Body of pancreas (tissue), 4 donors: ENCODE data around the gene ARSB. TPM values are rescaled to one million over a fixed set of nuclear protein-coding genes. Genes with fewer than 3 reads are reported as not detected.

ENCODE experiments used
- ATAC-seq: fragments of 150-250 bp; one replicate; pipeline ENCODE4 v1.9.1; 2016
- DNase-seq, 4 donors: peaks; one replicate each; pipeline ENCODE4 v3.0.0-alpha.2; 2019
- H3K27ac ChIP-seq, 4 donors: fragments of 200-600 bp; sonication (generic); 1 replicate in 3 of 4; 2 replicates in 1 of 4; pipeline versions ENCODE4 v1.5.1 to v1.6.1; 2016 to 2019; ENCODE audit warnings: mild to moderate bottlenecking in 1 of 4, mixed read lengths in 1 of 4, moderate library complexity in 1 of 4
- H3K27me3 ChIP-seq, 2 donors: fragments of 200-600 bp; sonication (generic); one replicate each; pipeline ENCODE4 v1.6.0; 2016; ENCODE audit warnings: mild to moderate bottlenecking in 1 of 2
- H3K36me3 ChIP-seq, 2 donors: fragments of 200-600 bp; sonication (generic); replicated peaks in 1 of 2; 2 replicates each; pipeline ENCODE4 v1.5.1; 2016; ENCODE audit warnings: low read depth in 2 of 2; ENCODE audit not compliant: insufficient read depth in 1 of 2
- H3K4me1 ChIP-seq: fragments of 200-600 bp; sonication (generic); one replicate; pipeline ENCODE4 v1.6.0; 2016
- H3K4me3 ChIP-seq, 2 donors: fragments of 200-600 bp; sonication (generic); 1 replicate in 1 of 2; 2 replicates in 1 of 2; pipeline ENCODE4 v1.5.1; 2016 to 2019
- H3K9me3 ChIP-seq, 3 donors: fragments of 200-600 bp; sonication (generic); 1 replicate in 2 of 3; 2 replicates in 1 of 3; pipeline ENCODE4 v1.5.1; 2016
- POLR2A ChIP-seq, 3 donors: fragments of 450-650 bp; IDR thresholded peaks; one replicate each; pipeline ENCODE4 v1.6.1; 2016; ENCODE audit warnings: antibody characterized with exemption in 3 of 3, mild to moderate bottlenecking in 2 of 3
- WGBS, 2 donors: methylation state at CpG; one replicate each; pipeline ENCODE4 v1.1.5; 2017; 5-methylcytosine and 5-hydroxymethylcytosine counted together
- intact Hi-C: fragments of 100-400 bp; cut with DNase I; formaldehyde crosslinking; loops from one replicate; pipeline ENCODE4 v1.15.1; 2023
- small RNA-seq: library from RNA; depleted of rRNA; stranded (forward); fragments of <200 nt; gene quantifications from one replicate; pipeline ENCODE3, GENCODE V24; 2016
- total RNA-seq, 2 donors: library from RNA; depleted of rRNA; stranded (reverse); fragments of >200 nt; gene quantifications; one replicate each; pipeline ENCODE4 v1.1.0, GENCODE V29; 2016
- TF ChIP-seq, protein P1 (sequence below), 7 experiments: fragments of 450-650 bp in 4 of 7; fragments of 200-600 bp in 3 of 7; sonication (generic) in 3 of 7; IDR thresholded peaks; one replicate each; pipeline ENCODE4 v1.5.1; 2016 to 2019; ENCODE audit warnings: antibody characterized with exemption in 7 of 7

ARSB gene
- total RNA-seq, 2 donors from 2014 or later: 9.9 to 12.2 TPM

DNA sequence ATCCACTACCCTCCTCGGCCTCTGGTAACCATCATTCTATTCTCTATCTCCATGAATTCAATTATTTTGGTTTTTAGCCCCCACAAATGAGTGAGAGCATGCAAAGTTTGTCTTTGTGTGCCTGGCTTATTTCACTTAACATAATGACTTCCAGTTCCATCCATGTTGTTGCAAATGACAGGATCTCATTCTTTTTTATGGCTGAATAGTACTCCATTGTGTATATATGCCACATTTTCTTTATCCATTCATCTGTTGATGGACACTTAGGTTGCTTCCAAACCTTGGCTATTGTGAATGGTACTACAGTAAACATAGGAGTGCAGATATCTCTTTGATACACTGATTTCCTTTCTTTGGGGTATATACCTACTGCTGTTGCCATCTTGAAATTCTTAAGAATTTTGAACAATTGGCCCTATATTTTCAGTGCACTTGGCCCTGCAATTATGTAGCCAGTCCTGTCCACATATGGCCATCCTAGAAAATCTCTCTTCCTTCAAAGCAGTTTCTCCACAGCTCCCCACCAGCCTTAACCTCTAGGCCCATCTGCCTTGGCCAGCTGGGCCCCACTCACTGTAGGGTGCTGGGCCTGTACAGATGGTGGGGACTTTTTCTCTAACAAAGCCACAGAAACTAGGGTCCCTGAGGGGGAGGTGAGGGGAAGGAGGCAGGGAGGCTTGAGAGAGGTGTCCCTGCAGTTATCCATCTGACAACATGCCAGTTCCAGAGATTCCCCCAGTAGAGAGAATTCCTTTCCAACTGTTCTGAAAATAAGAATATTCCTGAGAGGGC is 254.6 kb downstream of the ARSB start:
- ATAC-seq: no peak
- Histone ChIP-seq H3K27me3 (no peaks in the 10 kb centered on the region), H3K9me3 (no peaks in the 10 kb centered on the region), H3K27ac (no peak overlapping the region), H3K4me1 (no peaks in the 10 kb centered on the region), H3K36me3 (no peaks in the 10 kb centered on the region), H3K4me3 (no peak overlapping the region)
- intact Hi-C loops: no loop called here
- 84 to 92% methylated on average over 1 of the region's 1 CpG for WGBS, 2 donors
- DNase-seq: no peak
- TF ChIP-seq, protein P1, sequence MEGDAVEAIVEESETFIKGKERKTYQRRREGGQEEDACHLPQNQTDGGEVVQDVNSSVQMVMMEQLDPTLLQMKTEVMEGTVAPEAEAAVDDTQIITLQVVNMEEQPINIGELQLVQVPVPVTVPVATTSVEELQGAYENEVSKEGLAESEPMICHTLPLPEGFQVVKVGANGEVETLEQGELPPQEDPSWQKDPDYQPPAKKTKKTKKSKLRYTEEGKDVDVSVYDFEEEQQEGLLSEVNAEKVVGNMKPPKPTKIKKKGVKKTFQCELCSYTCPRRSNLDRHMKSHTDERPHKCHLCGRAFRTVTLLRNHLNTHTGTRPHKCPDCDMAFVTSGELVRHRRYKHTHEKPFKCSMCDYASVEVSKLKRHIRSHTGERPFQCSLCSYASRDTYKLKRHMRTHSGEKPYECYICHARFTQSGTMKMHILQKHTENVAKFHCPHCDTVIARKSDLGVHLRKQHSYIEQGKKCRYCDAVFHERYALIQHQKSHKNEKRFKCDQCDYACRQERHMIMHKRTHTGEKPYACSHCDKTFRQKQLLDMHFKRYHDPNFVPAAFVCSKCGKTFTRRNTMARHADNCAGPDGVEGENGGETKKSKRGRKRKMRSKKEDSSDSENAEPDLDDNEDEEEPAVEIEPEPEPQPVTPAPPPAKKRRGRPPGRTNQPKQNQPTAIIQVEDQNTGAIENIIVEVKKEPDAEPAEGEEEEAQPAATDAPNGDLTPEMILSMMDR (IDR thresholded peaks at IDR 0.05): no peak

DNA sequence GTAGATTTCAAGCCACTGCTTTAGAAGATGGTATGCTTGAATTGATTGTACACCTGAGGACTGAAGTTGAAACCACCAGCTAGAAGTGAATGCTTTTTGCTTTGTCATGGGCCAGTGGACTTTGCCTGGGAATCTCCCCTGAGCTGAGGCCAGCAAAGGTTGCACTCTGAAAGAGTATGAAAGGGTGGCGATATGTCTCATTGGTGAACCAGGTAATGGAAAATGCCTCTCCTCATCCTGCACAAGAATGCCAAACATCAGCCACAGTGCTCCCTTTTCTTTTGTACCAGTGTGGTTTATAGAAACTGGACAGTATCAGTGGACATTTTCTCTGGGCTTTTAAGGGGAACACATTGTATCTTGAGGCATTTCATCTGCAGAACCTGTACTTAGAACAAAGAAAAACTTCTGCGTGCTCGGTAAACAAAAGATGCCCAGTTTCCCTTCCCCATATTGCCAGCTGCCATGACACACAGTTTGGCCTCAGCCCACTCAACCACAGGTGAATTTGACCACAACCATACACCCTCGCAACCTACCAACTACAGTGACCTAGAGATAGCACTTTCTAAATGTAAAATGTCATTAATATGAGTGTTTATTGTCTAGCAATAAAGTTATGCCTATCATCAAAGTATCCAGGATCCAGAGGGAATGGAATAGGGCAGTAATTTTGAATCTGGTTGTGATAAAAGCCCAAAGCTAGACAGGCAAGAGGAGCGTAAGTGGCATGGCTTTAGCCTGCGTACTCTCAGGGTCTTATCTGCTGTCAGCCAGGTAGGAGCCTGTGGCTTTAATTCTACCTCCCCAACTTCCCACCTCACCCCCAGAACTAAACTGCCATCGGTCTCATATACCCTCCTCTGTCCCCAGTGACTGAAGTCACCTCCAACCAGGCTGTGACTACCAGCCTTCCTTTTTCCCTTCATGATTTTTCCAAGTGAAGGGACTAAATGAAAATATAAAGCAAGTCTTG is 257.0 kb downstream of the ARSB start:
- Histone ChIP-seq H3K9me3 (no peaks in the 10 kb centered on the region), H3K4me3 (no peak overlapping the region), H3K27me3 (no peaks in the 10 kb centered on the region), H3K36me3 (no peaks in the 10 kb centered on the region), H3K4me1 (no peaks in the 10 kb centered on the region), H3K27ac (no peak overlapping the region)
- TF ChIP-seq, protein P1 (IDR thresholded peaks at IDR 0.05): no peak
- no peak for TF ChIP-seq POLR2A (IDR thresholded peaks at IDR 0.05)
- no peak for DNase-seq
- intact Hi-C loops: no loop called here
- 88 to 89% methylated on average over 7 of the region's 7 CpGs for WGBS, 2 donors
- ATAC-seq: no peak

Small RNA genes within 50 kb of the gene (small RNA-seq; reads per million reads assigned to genes)
- not detected for gene AC025755.1

Other genes with a start within 250 kb of the ARSB start
- gene DMGDH, start 84.4 kb upstream of the ARSB start, total RNA-seq: 1 to 10 TPM; 4.7 to 7.3 TPM
- gene BHMT2, start 84.5 kb upstream of the ARSB start, total RNA-seq: 1 to 10 TPM; 1.6 to 2.6 TPM
- gene BHMT, start 126.5 kb upstream of the ARSB start, total RNA-seq: not detected